Skeletal muscle cell (primary cell): Measurements from ENCODE around the gene GNAI3.
A peak's percentile ranks its signal among the peaks of the same experiment; 100 is the strongest.

Source experiments
- DNase-seq: peaks from one replicate; pipeline ENCODE4 v3.0.0-alpha.2; 2010; ENCODE audit warnings: low read depth
- H3K4me3 ChIP-seq: 2 replicates; pipeline ENCODE4 v1.5.1; 2011; ENCODE audit warnings: low read depth, mild to moderate bottlenecking, control low read depth, low read length, moderate library complexity

The GNAI3 gene

DNA sequence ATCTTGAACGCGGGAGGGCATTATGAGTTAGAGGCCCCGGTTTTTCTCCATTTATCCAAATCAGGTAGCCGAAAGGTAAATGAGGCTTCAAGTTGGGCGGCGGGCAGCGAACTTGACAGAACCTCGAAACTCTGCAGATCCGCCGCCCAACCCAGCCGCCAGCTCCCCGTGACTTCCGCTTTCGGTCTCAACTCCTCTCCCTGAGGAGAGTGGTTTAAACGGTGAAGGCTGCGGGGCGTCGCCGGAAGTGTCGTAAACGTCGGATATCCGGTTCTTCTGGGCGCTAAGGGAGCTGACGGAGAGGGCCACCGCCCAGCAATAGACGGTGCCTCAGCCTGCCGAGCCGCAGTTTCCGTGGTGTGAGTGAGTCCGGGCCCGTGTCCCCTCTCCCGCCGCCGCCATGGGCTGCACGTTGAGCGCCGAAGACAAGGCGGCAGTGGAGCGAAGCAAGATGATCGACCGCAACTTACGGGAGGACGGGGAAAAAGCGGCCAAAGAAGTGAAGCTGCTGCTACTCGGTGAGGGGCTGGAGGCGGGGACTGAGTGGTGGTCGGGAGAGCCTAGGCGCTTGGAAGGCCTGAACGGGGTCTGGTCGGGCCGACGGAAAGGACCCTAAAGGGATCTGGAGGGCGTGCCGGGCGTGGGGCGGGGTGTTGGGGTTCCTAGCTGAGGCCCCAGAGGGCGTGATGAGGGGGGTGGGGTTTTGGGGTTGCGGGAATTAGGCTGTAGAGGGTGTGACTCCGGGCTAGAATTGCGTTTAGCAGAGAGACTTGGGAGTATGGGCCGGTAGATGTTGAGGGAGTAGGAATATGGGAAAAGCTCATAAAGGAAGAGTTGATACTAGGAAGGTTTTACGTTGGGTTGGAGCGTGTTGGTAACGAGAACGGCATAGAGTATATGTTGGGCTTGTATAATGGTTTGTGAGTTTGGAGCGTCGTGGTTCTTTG is at the start of gene GNAI3:
Gene GNAI3, plus strand, starts transcription at position 295 of the 947 bp plus-strand sequence. Its CDS starts 106 bp downstream, at position 401.
- DNase-seq = peak; percentile 85
- peak within 1 kb of the TSS; percentile 98 for H3K4me3 ChIP-seq

GRCh38 chr1:109499081-109499480 is 49.3 kb upstream of the GNAI3 start:
- no peak for DNase-seq
- H3K4me3 ChIP-seq = no peak overlapping the region

DNA sequence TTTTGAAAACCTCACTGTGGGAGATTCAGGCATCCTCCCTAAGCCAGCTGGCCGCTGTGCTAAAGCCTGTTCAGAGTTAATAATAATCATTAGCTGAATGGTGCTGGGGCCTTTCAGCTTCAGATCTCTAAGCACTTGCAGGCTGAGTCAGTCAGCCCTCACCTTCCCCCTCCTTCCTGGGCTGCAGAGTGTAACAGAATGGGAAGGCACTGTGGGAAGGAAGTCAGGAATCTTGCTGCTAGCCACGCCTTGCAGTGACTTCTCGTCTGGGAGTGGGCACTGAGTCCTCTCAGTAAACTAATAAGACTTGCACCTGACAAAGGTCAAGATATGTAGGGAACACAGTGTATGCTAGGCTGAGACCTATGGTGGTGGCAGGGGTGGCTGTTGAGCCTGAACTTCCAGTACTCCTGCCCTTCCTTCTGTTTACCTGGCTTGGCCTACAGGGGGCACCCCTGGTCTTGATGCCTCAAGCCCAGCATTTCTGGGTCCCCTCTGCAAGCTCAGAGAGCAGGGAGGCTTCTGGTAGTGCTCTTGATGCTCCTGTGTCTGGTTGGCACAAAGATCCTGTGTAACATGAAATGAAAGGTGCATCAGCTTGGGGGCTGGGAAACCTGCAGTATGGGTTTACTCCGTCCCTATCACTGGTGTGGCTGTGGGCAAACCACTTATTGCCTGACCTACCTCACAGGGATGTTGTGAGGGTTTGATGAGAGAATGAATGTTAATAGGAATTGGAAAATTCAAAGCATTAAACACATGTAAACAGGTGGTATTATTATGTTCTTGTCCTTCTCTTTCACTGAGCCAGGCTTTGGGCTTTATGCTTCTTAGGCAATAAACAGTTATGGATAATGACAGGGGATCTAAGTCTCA is 48.5 kb upstream of the GNAI3 start:
- DNase-seq = no peak
- no peak overlapping the region for H3K4me3 ChIP-seq

DNA sequence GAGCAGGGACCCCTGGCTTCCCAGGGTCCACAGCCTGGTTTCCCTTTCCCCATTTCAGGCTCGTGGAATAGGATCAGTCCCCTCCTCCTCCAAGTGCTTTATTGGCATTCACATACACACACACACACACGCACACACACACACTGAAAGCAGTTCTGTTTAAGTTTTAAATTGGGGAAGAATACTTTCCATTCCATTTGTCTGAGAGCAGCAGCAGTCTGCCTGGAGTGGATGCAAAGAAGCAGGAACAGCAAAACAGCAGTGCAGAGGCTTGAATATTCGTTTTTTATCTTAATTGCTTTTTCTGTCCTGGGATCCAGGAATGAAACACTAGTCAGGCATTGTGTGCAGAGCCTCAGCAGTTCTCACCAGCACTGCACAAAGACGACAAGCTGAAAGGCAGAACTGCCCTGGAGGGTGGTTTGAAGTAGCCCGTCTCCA is 47.5 kb upstream of the GNAI3 start:
- H3K4me3 ChIP-seq = no peak overlapping the region
- no peak for DNase-seq

DNA sequence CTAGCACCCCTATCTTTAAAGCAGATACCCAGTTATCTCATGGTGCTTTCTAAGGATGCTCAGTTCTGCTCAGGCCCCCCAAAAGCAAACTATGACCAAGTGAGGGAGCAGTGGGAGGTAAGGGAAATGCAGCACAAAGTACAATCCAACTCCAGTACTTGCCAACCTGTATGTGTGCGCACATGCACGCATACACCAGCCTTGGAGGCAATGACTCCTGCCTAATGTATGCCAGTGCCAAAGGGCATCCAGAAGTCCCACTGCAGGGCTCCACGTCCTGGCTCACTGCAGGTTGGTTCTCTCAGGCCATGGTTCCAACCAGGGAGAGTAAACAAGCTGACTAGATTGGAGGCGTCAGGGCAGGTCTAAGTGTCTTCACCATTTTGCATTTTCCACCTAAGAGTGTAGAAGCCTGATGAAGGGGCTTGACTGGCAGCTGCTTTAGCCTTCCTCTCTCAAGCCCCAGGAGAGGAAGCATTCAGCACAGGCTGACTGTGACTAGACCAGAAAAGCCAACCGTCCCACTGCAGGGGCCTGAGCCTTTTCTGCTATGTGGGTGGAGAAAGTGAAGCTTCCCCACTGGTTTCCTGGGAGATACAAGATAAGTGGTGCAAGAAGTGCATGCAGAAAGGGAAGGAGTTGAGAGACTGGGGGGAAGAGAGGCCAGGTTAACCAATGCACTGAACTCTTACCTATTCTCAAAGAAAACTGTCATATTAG is 46.6 kb upstream of the GNAI3 start:
- DNase-seq = no peak
- no peak overlapping the region for H3K4me3 ChIP-seq

- no peak for DNase-seq
- no peak overlapping the region for H3K4me3 ChIP-seq
Measured at GRCh38 chr1:109502364-109502851, 46.0 kb upstream of the GNAI3 start.

DNA sequence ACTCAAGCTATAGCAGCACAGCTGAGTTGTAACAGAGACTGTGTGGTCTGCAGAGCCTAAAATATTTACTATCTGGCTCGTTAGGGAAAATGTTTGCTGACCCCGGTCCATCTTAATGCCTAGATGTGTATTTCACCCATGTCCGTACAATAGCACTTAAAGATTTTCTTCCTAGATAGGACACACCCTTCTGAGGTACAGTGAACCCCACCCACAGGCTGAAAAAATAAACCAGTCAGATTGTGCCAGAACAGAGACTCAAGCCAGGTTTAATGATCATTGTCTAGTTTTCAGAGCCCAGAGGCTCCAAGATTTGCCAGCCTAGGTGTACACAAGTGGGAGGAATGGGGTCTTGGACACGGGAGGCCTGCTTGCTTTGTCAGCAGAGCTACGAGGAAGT is 44.5 kb upstream of the GNAI3 start:
- H3K4me3 ChIP-seq = no peak overlapping the region
- DNase-seq = no peak

GRCh38 chr1:109504974-109505373 is 43.4 kb upstream of the GNAI3 start:
- no peak for DNase-seq
- no peak overlapping the region for H3K4me3 ChIP-seq

DNA sequence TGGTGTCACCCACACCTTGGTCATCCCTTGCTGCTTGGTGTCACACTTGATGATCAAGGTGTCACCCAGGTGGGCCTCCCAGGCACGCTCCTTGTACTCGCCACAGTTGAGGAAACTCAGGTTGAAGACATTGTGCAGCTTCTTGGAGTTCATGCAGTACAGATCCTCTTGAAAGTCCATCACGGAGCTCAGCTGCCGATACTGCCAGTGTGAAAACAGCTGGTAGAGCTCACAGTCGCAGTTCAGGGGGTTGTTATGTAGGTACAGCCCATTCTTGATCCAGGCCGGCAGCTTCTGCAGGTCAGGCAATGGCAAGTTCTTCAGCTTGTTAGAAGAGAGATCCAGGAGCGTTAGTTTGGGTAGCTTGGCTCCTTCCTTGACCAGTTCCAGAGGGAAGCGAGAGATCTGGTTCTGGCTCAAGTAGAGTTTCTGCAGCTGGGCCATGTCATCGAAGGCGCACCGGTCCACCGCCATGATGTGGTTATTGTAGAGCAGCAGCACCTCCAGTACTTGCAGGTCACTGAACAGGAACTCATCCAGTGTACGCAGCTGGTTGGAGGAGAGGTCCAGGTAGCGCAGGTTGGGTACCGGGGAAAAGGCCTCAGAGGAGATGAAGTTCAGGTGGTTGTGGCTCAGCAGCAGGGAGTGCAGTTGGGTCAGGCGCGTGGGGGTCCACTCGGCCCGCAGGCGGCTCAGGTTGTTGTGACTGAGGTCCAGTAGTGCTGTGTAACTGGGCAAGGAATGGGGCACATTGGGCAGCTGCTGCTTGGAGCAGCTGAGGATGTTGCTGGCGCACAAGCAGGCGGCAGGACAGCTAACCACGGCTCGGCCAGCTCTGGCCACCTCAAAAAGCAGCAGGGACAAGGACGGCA is 40.2 kb upstream of the GNAI3 start:
- no peak for DNase-seq
- H3K4me3 ChIP-seq = no peak overlapping the region

DNA sequence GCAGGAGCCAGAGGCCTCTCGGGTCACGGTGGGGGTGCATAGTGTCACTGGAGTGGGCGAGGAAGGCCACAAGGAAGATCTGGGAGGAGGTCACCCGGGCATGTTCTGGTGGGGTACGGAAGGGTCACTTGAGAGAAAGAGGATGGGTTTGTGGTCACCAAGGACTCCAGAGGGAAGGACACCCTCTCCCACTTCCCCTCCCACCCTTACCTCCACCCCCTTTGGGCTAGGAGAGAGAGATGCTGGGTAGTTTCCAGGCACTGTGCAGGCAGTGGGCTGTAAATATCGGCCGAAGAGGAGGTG is 39.6 kb upstream of the GNAI3 start:
- no peak for DNase-seq
- H3K4me3 ChIP-seq = no peak overlapping the region

GRCh38 chr1:109509176-109510134 is 39.0 kb upstream of the GNAI3 start, which contains the start of gene AMIGO1:
AMIGO1 (minus strand) TSS chr1:109509727; CDS start chr1:109508912, 815 bp downstream.
- H3K4me3 ChIP-seq = peak within 1 kb of the TSS; percentile 57
- DNase-seq = no peak

DNA sequence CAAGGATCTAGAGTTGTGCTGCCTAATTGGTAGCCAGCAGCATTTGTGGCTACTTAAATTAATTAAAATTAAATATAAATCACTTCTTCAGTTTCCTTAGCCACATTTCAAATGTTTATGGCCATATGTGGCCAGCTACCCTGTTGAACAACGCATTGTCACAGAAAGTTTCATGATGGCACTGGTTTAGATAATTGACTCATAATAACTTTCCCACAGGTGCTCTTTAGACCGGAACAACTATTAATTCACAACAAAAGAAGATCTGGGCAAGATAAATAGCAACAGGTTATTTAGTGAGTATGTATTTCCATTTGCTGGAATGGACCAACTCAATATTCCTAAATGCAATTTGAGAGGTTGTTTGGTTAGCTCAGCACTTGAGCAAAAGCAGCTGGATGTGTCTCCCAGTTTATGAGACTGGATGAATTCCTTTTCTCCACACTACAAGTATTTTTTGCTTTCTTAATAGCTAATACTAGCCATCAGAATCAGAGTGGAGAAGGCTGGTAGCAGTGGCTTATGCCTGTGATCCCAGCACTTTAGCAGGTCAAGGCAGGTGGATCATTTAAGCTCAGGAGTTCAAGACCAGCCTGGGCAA is 35.2 kb upstream of the GNAI3 start:
- no peak overlapping the region for H3K4me3 ChIP-seq
- no peak for DNase-seq

DNA sequence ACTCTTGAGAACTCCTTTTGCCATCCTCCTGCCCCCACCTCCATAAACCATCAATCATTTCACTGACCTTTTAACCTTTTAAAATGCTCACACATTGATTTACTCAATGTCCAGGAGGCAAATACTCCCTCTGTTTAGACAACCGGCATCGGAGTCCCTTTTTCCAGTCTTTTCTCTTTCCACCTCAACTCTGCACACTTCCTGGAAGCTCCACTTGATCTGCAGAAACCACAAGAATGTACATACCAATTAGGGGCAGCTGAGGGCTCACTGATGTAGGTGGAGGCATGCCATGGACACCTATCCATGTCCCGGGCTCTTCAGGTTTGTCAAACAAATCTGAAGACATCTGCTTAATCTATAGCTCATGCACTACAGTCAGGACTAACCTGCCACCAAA is 33.6 kb upstream of the GNAI3 start:
- DNase-seq = no peak
- no peak overlapping the region for H3K4me3 ChIP-seq

- H3K4me3 ChIP-seq = no peak overlapping the region
- no peak for DNase-seq
Measured at GRCh38 chr1:109516872-109517271, 31.5 kb upstream of the GNAI3 start.

DNA sequence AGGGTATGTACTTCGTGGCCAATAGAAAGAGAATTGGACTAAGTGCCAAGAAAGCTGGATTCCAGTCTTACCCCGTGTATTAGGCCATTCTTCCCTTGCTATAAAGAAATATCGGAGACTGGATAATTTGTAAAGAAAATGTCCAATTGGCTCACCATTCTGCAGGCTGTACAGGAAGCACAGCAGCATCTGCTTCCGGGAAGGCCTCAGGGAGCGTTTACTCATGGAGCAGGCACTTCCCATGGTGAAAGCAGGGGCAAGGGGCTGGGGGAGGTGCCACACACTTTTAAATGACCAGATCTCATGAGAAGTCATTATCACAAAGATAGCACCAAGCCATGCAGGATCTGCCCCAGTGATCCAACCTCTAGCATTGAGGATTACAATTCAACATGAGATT is 31.1 kb upstream of the GNAI3 start:
- H3K4me3 ChIP-seq = no peak overlapping the region
- DNase-seq = no peak

DNA sequence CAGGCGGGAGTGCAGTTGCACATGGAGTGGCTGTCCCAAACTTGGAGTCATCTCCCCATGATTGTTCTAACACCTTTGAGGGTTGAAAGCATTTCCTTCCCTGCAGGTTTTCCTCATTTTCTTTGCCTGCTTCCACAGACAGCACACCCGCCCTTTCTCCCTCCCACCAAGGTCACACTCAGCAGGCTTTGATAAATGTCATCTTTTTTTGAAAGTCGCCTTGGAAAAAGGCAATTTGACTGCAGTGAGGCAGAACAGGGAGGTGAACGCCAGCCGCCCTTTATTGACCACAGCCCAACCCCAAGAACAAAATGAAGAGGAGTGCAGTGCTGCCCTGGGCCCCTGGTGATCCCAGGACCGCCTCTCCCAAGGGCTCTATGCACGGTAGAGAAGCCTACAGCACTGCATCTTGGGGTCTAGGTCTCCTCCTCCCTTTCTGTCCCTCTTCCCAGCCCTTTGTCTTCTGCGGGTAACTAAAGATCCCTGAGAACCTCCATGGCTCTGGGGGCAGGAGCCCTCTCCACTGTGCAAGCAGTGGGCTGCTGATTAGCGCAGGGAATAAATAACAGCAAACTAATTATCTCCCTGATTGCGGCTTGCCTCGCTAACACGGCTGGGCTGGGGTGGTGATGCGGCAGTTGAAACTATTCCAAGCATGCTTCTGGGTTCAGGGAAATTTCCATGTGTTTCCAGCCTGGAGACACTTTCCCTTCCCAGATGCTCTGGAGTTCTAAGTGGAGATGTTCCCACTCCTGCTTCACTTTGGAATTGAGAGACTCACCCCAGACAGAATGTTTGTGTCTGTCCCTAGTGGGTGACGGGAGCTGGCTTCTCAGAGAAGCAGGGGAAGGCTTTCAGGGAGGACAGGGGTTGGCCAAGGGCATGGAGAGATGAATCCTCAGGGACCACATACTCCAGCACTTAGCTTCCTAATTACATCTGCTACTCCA is 27.1 kb upstream of the GNAI3 start:
- no peak overlapping the region for H3K4me3 ChIP-seq
- no peak for DNase-seq
